DOHH2 (cell line): Measurements from ENCODE around the gene EGLN1.

Experiments
- H3F3A ChIP-seq: fragments of 200-600 bp; sonication (generic), shearing (Covaris generic); 2 replicates; pipeline ENCODE4 v1.6.0; 2016; ENCODE audit warnings: antibody characterized with exemption, mild to moderate bottlenecking; ENCODE audit not compliant: control insufficient read depth, insufficient read depth
- H3K27ac ChIP-seq: fragments of 200-600 bp; sonication (generic); 2 replicates; pipeline ENCODE4 v1.5.1; 2014; ENCODE audit warnings: low read depth, mild to moderate bottlenecking, low read length, moderate library complexity
- H3K27me3 ChIP-seq: fragments of 200-600 bp; sonication (generic); 2 replicates; pipeline ENCODE4 v1.6.1; 2014; ENCODE audit warnings: mild to moderate bottlenecking, low read length, mixed read lengths; ENCODE audit not compliant: control insufficient read depth
- H3K36me3 ChIP-seq: fragments of 200-600 bp; sonication (generic); 2 replicates; pipeline ENCODE4 v1.6.1; 2014; ENCODE audit warnings: mild to moderate bottlenecking, low read length, moderate library complexity, mixed read lengths; ENCODE audit not compliant: control insufficient read depth
- H3K4me1 ChIP-seq: fragments of 200-600 bp; sonication (generic); 2 replicates; pipeline ENCODE4 v1.6.1; 2014; ENCODE audit warnings: mild to moderate bottlenecking, low read length, mixed read lengths; ENCODE audit not compliant: control insufficient read depth
- H3K4me2 ChIP-seq: fragments of 200-600 bp; sonication (generic); 2 replicates; pipeline ENCODE4 v1.6.0; 2014; ENCODE audit warnings: mild to moderate bottlenecking, low read length, moderate library complexity
- H3K4me3 ChIP-seq: fragments of 200-600 bp; sonication (generic); 2 replicates; pipeline ENCODE4 v1.5.1; 2014; ENCODE audit warnings: mild to moderate bottlenecking, low read length, mixed read lengths
- H3K79me2 ChIP-seq: fragments of 200-600 bp; sonication (generic); 2 replicates; pipeline ENCODE4 v1.6.1; 2014; ENCODE audit warnings: mild to moderate bottlenecking, low read length, mixed read lengths; ENCODE audit not compliant: control insufficient read depth
- H3K9me2 ChIP-seq: fragments of 200-600 bp; sonication (generic); replicated peaks from 2 replicates; pipeline ENCODE4 v1.6.1; 2014; ENCODE audit warnings: mild to moderate bottlenecking, low read length, mixed read lengths; ENCODE audit not compliant: control insufficient read depth
- H3K9me3 ChIP-seq: fragments of 200-600 bp; sonication (generic); 2 replicates; pipeline ENCODE4 v1.6.1; 2014; ENCODE audit warnings: antibody characterized with exemption, low read length, mixed read lengths; ENCODE audit not compliant: control insufficient read depth, insufficient read depth
- H4K20me1 ChIP-seq: fragments of 200-600 bp; sonication (generic); 2 replicates; pipeline ENCODE4 v1.6.0; 2014; ENCODE audit warnings: low read depth, mild to moderate bottlenecking, antibody characterized with exemption, low read length, moderate library complexity; ENCODE audit not compliant: control insufficient read depth, insufficient read depth
- EZH2phosphoT487 ChIP-seq: fragments of 200-600 bp; sonication (generic); IDR thresholded peaks from 2 replicates; pipeline ENCODE4 v1.6.1; 2017; ENCODE audit warnings: borderline replicate concordance, mild to moderate bottlenecking, antibody characterized with exemption, low read length, moderate library complexity, mixed read lengths
- TF ChIP-seq, protein P1 (sequence below): fragments of 200-600 bp; sonication (generic); IDR thresholded peaks from one replicate; pipeline ENCODE4 v1.5.1; 2014; ENCODE audit warnings: antibody characterized with exemption, mild to moderate bottlenecking, low read depth, low read length; ENCODE audit not compliant: poor library complexity, severe bottlenecking

The EGLN1 gene

DNA sequence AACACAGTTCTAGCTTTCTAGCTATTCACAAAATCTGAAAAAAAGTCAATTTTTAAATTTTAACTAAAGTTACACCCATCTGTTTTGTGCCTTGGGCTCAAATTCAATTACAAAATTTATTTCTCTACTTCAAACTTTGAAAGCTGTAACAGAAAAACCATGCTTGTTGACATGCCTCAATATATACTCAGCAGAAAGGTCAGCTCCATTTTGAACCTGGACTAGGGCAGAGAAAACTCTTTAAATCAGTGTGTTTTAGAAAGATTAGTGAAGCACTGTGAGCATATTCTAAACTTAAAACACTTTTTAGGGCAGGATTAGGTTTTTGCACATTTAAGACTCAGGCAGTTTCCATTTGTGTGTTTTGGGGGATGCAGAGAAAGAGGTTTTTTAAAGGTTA, 49.6 kb downstream of the EGLN1 start:
- H3K9me3 ChIP-seq: no peaks in the 10 kb centered on the region
- TF ChIP-seq EZH2phosphoT487: no peak
- TF ChIP-seq, protein P1, sequence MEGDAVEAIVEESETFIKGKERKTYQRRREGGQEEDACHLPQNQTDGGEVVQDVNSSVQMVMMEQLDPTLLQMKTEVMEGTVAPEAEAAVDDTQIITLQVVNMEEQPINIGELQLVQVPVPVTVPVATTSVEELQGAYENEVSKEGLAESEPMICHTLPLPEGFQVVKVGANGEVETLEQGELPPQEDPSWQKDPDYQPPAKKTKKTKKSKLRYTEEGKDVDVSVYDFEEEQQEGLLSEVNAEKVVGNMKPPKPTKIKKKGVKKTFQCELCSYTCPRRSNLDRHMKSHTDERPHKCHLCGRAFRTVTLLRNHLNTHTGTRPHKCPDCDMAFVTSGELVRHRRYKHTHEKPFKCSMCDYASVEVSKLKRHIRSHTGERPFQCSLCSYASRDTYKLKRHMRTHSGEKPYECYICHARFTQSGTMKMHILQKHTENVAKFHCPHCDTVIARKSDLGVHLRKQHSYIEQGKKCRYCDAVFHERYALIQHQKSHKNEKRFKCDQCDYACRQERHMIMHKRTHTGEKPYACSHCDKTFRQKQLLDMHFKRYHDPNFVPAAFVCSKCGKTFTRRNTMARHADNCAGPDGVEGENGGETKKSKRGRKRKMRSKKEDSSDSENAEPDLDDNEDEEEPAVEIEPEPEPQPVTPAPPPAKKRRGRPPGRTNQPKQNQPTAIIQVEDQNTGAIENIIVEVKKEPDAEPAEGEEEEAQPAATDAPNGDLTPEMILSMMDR: no peak
- H3K4me2 ChIP-seq: no peak overlapping the region
- no peak overlapping the region for H3K4me3 ChIP-seq
- peaks cover 3% of the 10 kb centered on the region; the same call in 1 of the 2 replicates for H3K36me3 ChIP-seq
- peaks cover 4% of the 10 kb centered on the region; the same call in 1 of the 2 replicates for H3F3A ChIP-seq
- no peak overlapping the region for H3K27ac ChIP-seq
- H3K9me2 ChIP-seq: no peaks in the 10 kb centered on the region
- no peaks in the 10 kb centered on the region for H3K4me1 ChIP-seq
- H4K20me1 ChIP-seq: no peaks in the 10 kb centered on the region; the same call in 1 of the 2 replicates
- H3K27me3 ChIP-seq: no peaks in the 10 kb centered on the region
- peaks cover 24% of the 10 kb centered on the region for H3K79me2 ChIP-seq

DNA sequence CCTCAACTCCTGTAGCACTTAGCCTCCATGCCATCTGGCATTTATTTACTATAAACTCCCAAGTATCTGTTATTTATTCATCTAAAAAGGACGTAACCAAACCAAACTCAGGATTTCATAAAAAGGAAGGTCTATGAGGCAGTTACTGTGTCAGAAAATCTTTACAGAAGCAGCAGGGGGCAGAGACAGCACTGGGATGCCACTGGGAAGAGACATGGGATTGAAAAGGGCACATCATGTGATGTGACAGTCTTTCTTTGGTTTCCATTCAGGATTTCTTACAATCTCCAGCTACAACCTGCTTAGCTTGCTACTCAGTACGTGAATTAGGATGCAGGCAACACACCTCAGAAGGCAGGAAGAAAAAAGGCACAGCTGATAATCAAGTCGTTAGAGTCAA, 52.8 kb downstream of the EGLN1 start:
- H3K4me1 ChIP-seq: no peaks in the 10 kb centered on the region
- no peaks in the 10 kb centered on the region for H3K27me3 ChIP-seq
- H3F3A ChIP-seq: peaks cover 4% of the 10 kb centered on the region; the same call in 1 of the 2 replicates
- H3K9me3 ChIP-seq: no peaks in the 10 kb centered on the region
- peaks cover 7% of the 10 kb centered on the region; the same call in 1 of the 2 replicates for H3K36me3 ChIP-seq
- no peak overlapping the region for H3K4me3 ChIP-seq
- no peak overlapping the region for H3K4me2 ChIP-seq
- TF ChIP-seq EZH2phosphoT487: no peak
- TF ChIP-seq, protein P1: no peak
- H3K27ac ChIP-seq: no peak overlapping the region
- no peaks in the 10 kb centered on the region for H3K9me2 ChIP-seq
- 0 out of 2 replicates have a peak, but pooled peaks cover under 1% of the 10 kb centered on the region for H3K79me2 ChIP-seq
- H4K20me1 ChIP-seq: no peaks in the 10 kb centered on the region; the same call in 1 of the 2 replicates

DNA sequence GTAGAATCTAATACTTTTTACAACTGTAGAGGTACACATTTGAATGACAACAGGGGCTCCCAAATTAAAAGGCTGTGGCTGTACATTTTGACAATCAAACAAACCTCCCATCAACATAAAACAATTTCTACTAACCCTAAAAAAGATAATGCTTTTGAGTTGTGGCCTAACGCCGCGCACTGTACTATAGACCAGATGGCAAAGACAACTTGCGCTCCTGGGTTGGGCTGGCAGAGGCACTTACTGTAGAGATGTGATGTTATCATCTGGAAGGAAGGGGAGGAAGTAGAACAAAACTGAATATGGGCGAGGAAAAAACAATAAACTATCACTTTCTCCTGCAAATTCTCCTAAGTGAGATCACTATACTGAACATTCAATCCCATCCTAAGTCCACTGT, 57.9 kb downstream of the EGLN1 start:
- H3K9me2 ChIP-seq: no peaks in the 10 kb centered on the region

More for the DNA sequence above, 57.9 kb downstream of the EGLN1 start:
- peaks cover 4% of the 10 kb centered on the region; the same call in 1 of the 2 replicates for H3K36me3 ChIP-seq
- no peaks in the 10 kb centered on the region; the same call in 1 of the 2 replicates for H4K20me1 ChIP-seq
- no peaks in the 10 kb centered on the region for H3K9me3 ChIP-seq
- TF ChIP-seq EZH2phosphoT487: no peak
- TF ChIP-seq, protein P1: no peak
- H3K27me3 ChIP-seq: no peaks in the 10 kb centered on the region
- H3K4me2 ChIP-seq: no peak overlapping the region
- no peaks in the 10 kb centered on the region for H3K4me1 ChIP-seq
- no peaks in the 10 kb centered on the region for H3K79me2 ChIP-seq
- no peak overlapping the region for H3K27ac ChIP-seq
- no peaks in the 10 kb centered on the region for H3F3A ChIP-seq
- no peak overlapping the region for H3K4me3 ChIP-seq
